KBM-7 (cell line): ENCODE results near the gene SEC14L2.
"Not testable (repeated sequence)": the region's sequence is repeated elsewhere in the genome, so short reads cannot be mapped to it uniquely, and the experiment has no call there.

ENCODE experiments used
- DNase-seq: peaks from one replicate; pipeline ENCODE4 v3.0.0-alpha.2; 2015
- in situ Hi-C: fragments of 300-500 bp; cut with MboI; formaldehyde crosslinking; loops from 2 replicates; pipeline ENCODE4 v1.14.3; 2020; ENCODE audit warnings: low sequenced_read_pairs, low pct_unique_long_range_greater_than_20kb, mixed read lengths

Gene SEC14L2

GRCh38 chr22:30399718-30400117, 2.9 kb downstream of the SEC14L2 start:
- DNase-seq: no peak
- in situ Hi-C loops: loop anchor here (25.0 kb wide), 1 partner anchor 287 kb away; no protein-coding TSS in a partner anchor

GRCh38 chr22:30400159-30400558, 3.3 kb downstream of the SEC14L2 start:
- in situ Hi-C loops: no loop called here
- DNase-seq: no peak

GRCh38 chr22:30401024-30401423, 4.2 kb downstream of the SEC14L2 start:
- in situ Hi-C loops, DNase-seq: not testable (repeated sequence)

- in situ Hi-C loops: no loop called here
- DNase-seq: no peak
Measured at GRCh38 chr22:30402028-30402765, 5.4 kb downstream of the SEC14L2 start.

GRCh38 chr22:30402766-30403104, 5.9 kb downstream of the SEC14L2 start:
- in situ Hi-C loops, DNase-seq: not testable (repeated sequence)

- in situ Hi-C loops: no loop called here
- no peak for DNase-seq
Measured at GRCh38 chr22:30404307-30404706, 7.5 kb downstream of the SEC14L2 start.

GRCh38 chr22:30405731-30406130, 8.9 kb downstream of the SEC14L2 start:
- in situ Hi-C loops: no loop called here

GRCh38 chr22:30406400-30406799, 9.6 kb downstream of the SEC14L2 start:
- DNase-seq: no peak
- in situ Hi-C loops: no loop called here

More at GRCh38 chr22:30405731-30406130, 8.9 kb downstream of the SEC14L2 start:
- no peak for DNase-seq

- DNase-seq: peak; percentile 19
- in situ Hi-C loops: no loop called here
Measured at GRCh38 chr22:30408388-30409102, 11.7 kb downstream of the SEC14L2 start.

- DNase-seq: no peak
Measured at GRCh38 chr22:30411780-30412179, 15.0 kb downstream of the SEC14L2 start.

GRCh38 chr22:30413001-30413400, 16.2 kb downstream of the SEC14L2 start:
- in situ Hi-C loops: no loop called here

More at GRCh38 chr22:30411780-30412179, 15.0 kb downstream of the SEC14L2 start:
- in situ Hi-C loops: no loop called here

GRCh38 chr22:30413745-30414524, 17.1 kb downstream of the SEC14L2 start:
- no peak for DNase-seq
- in situ Hi-C loops: no loop called here

More at GRCh38 chr22:30413001-30413400, 16.2 kb downstream of the SEC14L2 start:
- no peak for DNase-seq

GRCh38 chr22:30414525-30415047, 17.8 kb downstream of the SEC14L2 start:
- DNase-seq: no peak
- in situ Hi-C loops: no loop called here

GRCh38 chr22:30416403-30416802, 19.6 kb downstream of the SEC14L2 start:
- in situ Hi-C loops: no loop called here
- no peak for DNase-seq

- DNase-seq: no peak
- in situ Hi-C loops: no loop called here
Measured at GRCh38 chr22:30416837-30417236, 20.0 kb downstream of the SEC14L2 start.

GRCh38 chr22:30420347-30421125, 23.7 kb downstream of the SEC14L2 start:
- in situ Hi-C loops: no loop called here
- no peak for DNase-seq

GRCh38 chr22:30421695-30422480, 25.1 kb downstream of the SEC14L2 start:
- in situ Hi-C loops: no loop called here
- DNase-seq: no peak
